GM12878 (cell line): ENCODE results near the gene LSM3. TPM values are rescaled to one million over a fixed set of nuclear protein-coding genes. Genes with fewer than 3 reads are reported as not detected.

Experiments
- ATAC-seq: fragments of 200-7000 bp; cut with Tn5 transposase; 3 replicates; pipeline ENCODE4 v1.9.1; 2020; ENCODE audit warnings: mild to moderate bottlenecking, moderate library complexity
- BruUV-seq: library from RNA; stranded (reverse); fragments of 400-500 nt; replicated peaks from 2 replicates; lab custom pipeline; 2021; lab: Mats Ljungman, UMichigan
- CTCF ChIA-PET: fragments of 300-600 bp; sonication (Branson Sonifier 250); formaldehyde crosslinking; extraction: SDS; loops from one replicate; lab custom pipeline; 2021; ENCODE audit warnings: inconsistent platforms; lab: Yijun Ruan, JAX
- POLR2A ChIA-PET: fragments of 350-600 bp; formaldehyde crosslinking; extraction: SDS; loops from one replicate; lab custom pipeline; 2021; ENCODE audit warnings: inconsistent platforms; lab: Charles Lee
- RAD21 ChIA-PET: fragments of 300-600 bp; sonication (Branson Sonifier 250); formaldehyde crosslinking; loops from one replicate; lab custom pipeline; 2023; ENCODE audit warnings: antibody characterized with exemption; ENCODE audit not compliant: unreplicated experiment; lab: Charles Lee
- SMC1A ChIA-PET: fragments of 300-600 bp; sonication (Branson Sonifier 250); formaldehyde crosslinking; loops from one replicate; lab custom pipeline; 2023; ENCODE audit not compliant: unreplicated experiment, uncharacterized antibody; lab: Charles Lee
- DNase-seq: peaks from one replicate; pipeline ENCODE4 v3.0.0-alpha.2; 2011; ENCODE audit warnings: low read depth, low spot score
- FAIRE-seq: peaks from 3 replicates; lab custom pipeline; 2011; peaks lifted over from hg19 to GRCh38; lab: Jason Lieb, UNC
- H2AFZ ChIP-seq: 2 replicates; pipeline ENCODE4 v1.6.0; 2011; ENCODE audit warnings: low read depth, low read length, control low read depth; ENCODE audit not compliant: control insufficient read depth
- H3K27ac ChIP-seq: 2 replicates; pipeline ENCODE4 v1.5.1; 2011; ENCODE audit warnings: control low read depth; ENCODE audit not compliant: control insufficient read depth, insufficient read depth
- H3K27me3 ChIP-seq, 2 experiments: replicated peaks in 1 of 2; 2 replicates each; pipeline versions ENCODE4 v1.6.0 to v1.6.1; 2011; ENCODE audit warnings: low read length in 1 of 2; ENCODE audit not compliant: control insufficient read depth in 2 of 2, insufficient read depth in 2 of 2
- H3K36me3 ChIP-seq, 2 experiments: 2 replicates each; pipeline ENCODE4 v1.5.1; 2011; ENCODE audit warnings: low read length in 1 of 2; ENCODE audit not compliant: control insufficient read depth in 2 of 2, insufficient read depth in 2 of 2
- H3K4me1 ChIP-seq: 2 replicates; pipeline ENCODE4 v1.6.1; 2011; ENCODE audit warnings: mild to moderate bottlenecking, low read length, moderate library complexity, mixed read lengths; ENCODE audit not compliant: control insufficient read depth, insufficient read depth
- H3K4me2 ChIP-seq: 2 replicates; pipeline ENCODE4 v1.6.0; 2011; ENCODE audit warnings: control low read depth; ENCODE audit not compliant: control insufficient read depth, insufficient read depth
- H3K4me3 ChIP-seq: fragments of 200-600 bp; sonication (generic); 2 replicates; pipeline ENCODE4 v1.5.1; 2016
- H3K79me2 ChIP-seq: 2 replicates; pipeline ENCODE4 v1.6.0; 2011; ENCODE audit warnings: low read length; ENCODE audit not compliant: control insufficient read depth, insufficient read depth
- H3K9ac ChIP-seq: 2 replicates; pipeline ENCODE4 v1.8.0; 2011; ENCODE audit warnings: low read length, control low read depth, mixed read lengths; ENCODE audit not compliant: control insufficient read depth, insufficient read depth
- H3K9me3 ChIP-seq: replicated peaks from 3 replicates; pipeline ENCODE4 v1.5.1; 2011; ENCODE audit warnings: mild to moderate bottlenecking, low read length; ENCODE audit not compliant: control insufficient read depth, insufficient read depth
- H4K20me1 ChIP-seq: 2 replicates; pipeline ENCODE4 v1.6.0; 2011; ENCODE audit not compliant: control insufficient read depth, insufficient read depth
- CHD2 ChIP-seq: IDR thresholded peaks from 2 replicates; pipeline ENCODE4 v1.6.1; 2011; ENCODE audit warnings: low read depth, low read length, improper control_type of control experiment, borderline replicate concordance
- NRF1 ChIP-seq: conservative IDR thresholded peaks from 2 replicates; pipeline ENCODE4 v1.6.1; 2011; ENCODE audit warnings: mild to moderate bottlenecking, low read depth, low read length, improper control_type of control experiment
- SIN3A ChIP-seq: IDR thresholded peaks from 2 replicates; pipeline ENCODE4 v1.6.1; 2012; ENCODE audit warnings: low read depth, low read length, improper control_type of control experiment
- WGBS: methylation state at CpG from one replicate; pipeline ENCODE4 v1.1.6; 2016; ENCODE audit warnings: low lambda C conversion rate; ENCODE audit not compliant: insufficient replicate concordance, insufficient coverage; ENCODE audit errors: missing lambda C conversion rate; 5-methylcytosine and 5-hydroxymethylcytosine counted together
- in situ Hi-C: fragments of 300-500 bp; cut with MboI; formaldehyde crosslinking; loops from 9 replicates; pipeline ENCODE4 v1.14.3; 2018; ENCODE audit warnings: mixed read lengths
- intact Hi-C: fragments of 100-400 bp; cut with micrococcal nuclease; formaldehyde crosslinking; loops from one replicate; pipeline ENCODE4 v1.14.2; 2022; ENCODE audit not compliant: unreplicated experiment
- polyA plus RNA-seq, 11 experiments: library from polyadenylated mRNA; depleted of rRNA in 4 of 11; unstranded in 6 of 11; stranded (reverse) in 5 of 11; fragments of >200 nt; fragmentation: Nextera tagmentation in 4 of 11; fragmentation: Illumina TruSeq in 1 of 11; extraction: Ambion mirVana in 4 of 11; extraction: Trizol in 1 of 11; gene quantifications; 1 replicate in 1 of 11; 2 replicates in 10 of 11; pipeline versions ENCODE4 v1.2.1 to v1.2.3, GENCODE V29; 2011 to 2016; ENCODE audit warnings: inconsistent platforms in 2 of 11, missing spikeins in 2 of 11, low read depth in 1 of 11
- total RNA-seq, 4 experiments: library from RNA; depleted of rRNA in 3 of 4; stranded (reverse); fragments of >200 nt in 3 of 4; fragmentation: Illumina TruSeq in 1 of 4; extraction: Trizol in 1 of 4; gene quantifications; 2 replicates each; pipeline versions ENCODE4 v1.2.1 to v1.2.3, GENCODE V29; 2013 to 2021
- TF ChIP-seq, protein P1 (sequence below): fragments of 450-650 bp; IDR thresholded peaks from 2 replicates; pipeline ENCODE4 v1.6.1; 2018; ENCODE audit warnings: mild to moderate bottlenecking, low read depth, moderate library complexity; ENCODE audit not compliant: partially characterized antibody
- TF ChIP-seq, protein P2 (sequence below): fragments of 450-650 bp; IDR thresholded peaks from 2 replicates; pipeline ENCODE4 v1.6.1; 2017; ENCODE audit warnings: mild to moderate bottlenecking, low read depth, inconsistent platforms; ENCODE audit not compliant: poor library complexity, severe bottlenecking

LSM3 gene
- total and polyA plus RNA-seq, 10 of the 15 experiments (the other 5 are each of a cell fraction or from before 2014, with no cell fraction given), result 15.5 to 111 (median 29.1) TPM

DNA sequence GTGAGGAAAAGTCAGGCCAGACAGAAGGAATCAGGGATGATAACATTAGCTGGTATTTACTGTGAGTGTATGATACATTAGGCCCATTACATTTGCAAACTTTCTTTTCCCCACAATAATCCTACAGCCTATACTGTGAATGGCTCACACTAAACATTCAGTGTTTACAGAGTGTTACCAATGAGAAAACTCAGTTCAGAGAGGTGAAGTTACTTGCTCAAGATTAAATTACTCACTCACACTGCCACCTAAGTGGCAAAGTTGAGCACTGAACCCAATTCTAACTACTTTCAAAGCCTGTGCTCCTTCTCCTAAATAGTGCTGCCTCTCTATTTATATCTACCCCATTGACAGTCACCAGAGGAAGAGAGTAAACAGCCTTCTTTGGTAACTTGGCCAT, 8.7 kb upstream of the LSM3 start (continued):
- TF ChIP-seq, protein P1, sequence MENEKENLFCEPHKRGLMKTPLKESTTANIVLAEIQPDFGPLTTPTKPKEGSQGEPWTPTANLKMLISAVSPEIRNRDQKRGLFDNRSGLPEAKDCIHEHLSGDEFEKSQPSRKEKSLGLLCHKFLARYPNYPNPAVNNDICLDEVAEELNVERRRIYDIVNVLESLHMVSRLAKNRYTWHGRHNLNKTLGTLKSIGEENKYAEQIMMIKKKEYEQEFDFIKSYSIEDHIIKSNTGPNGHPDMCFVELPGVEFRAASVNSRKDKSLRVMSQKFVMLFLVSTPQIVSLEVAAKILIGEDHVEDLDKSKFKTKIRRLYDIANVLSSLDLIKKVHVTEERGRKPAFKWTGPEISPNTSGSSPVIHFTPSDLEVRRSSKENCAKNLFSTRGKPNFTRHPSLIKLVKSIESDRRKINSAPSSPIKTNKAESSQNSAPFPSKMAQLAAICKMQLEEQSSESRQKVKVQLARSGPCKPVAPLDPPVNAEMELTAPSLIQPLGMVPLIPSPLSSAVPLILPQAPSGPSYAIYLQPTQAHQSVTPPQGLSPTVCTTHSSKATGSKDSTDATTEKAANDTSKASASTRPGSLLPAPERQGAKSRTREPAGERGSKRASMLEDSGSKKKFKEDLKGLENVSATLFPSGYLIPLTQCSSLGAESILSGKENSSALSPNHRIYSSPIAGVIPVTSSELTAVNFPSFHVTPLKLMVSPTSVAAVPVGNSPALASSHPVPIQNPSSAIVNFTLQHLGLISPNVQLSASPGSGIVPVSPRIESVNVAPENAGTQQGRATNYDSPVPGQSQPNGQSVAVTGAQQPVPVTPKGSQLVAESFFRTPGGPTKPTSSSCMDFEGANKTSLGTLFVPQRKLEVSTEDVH, result no peak

DNA sequence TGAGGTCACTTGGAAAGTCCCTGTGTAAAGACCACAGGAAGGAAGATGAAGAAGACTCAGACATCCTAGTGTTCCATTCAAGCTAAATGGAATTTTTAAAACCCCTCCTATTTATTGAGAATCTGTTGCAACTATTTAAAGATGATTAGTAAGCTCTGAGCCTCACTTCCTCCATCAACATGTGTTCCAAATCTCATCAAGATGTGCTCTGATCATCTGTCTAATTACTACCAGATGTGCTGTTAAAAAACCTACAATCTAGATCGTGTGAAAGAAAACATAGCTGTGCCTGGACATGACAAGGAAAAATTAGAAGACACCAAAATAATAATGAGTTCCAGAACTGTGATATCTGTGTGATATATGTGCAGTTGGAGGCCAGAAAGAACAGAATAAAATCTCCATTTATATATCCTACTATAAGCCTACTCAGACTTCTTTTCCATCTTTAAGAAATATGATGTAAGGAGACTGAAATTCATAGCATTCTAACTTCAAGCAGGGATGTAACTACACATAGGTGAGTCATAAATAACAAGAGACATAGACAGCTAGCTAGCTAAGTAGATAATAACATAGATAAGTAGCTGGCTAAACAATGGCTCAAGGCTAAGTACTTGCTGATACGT, 8.0 kb upstream of the LSM3 start:
- TF ChIP-seq SIN3A (no peak), NRF1 (no peak), CHD2 (no peak)
- TF ChIP-seq, protein P2, sequence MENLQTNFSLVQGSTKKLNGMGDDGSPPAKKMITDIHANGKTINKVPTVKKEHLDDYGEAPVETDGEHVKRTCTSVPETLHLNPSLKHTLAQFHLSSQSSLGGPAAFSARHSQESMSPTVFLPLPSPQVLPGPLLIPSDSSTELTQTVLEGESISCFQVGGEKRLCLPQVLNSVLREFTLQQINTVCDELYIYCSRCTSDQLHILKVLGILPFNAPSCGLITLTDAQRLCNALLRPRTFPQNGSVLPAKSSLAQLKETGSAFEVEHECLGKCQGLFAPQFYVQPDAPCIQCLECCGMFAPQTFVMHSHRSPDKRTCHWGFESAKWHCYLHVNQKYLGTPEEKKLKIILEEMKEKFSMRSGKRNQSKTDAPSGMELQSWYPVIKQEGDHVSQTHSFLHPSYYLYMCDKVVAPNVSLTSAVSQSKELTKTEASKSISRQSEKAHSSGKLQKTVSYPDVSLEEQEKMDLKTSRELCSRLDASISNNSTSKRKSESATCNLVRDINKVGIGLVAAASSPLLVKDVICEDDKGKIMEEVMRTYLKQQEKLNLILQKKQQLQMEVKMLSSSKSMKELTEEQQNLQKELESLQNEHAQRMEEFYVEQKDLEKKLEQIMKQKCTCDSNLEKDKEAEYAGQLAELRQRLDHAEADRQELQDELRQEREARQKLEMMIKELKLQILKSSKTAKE, result no peak
- ATAC-seq, result no peak
- no peaks in the 10 kb centered on the region for H3K9me3 ChIP-seq
- DNase-seq, result no peak
- H4K20me1 ChIP-seq, result no peaks in the 10 kb centered on the region
- ChIA-PET POLR2A (no interaction called here), RAD21 (no interaction called here), SMC1A (interaction anchor here (0.8 to 1.1 kb wide), 2 partner anchors 26 to 292 kb away, joined by 3 to 4 read pairs; no protein-coding TSS in a partner anchor), CTCF (interaction anchor here (1.0 to 2.0 kb wide), 4 partner anchors 8 to 274 kb away, joined by 3 to 8 read pairs (median 4); partner anchors contain the start of genes LSM3 and XPC)
- no peak overlapping the region for H3K27ac ChIP-seq
- peaks cover 22% of the 10 kb centered on the region for H3K79me2 ChIP-seq
- FAIRE-seq, result no peak
- no peak overlapping the region for H3K4me2 ChIP-seq
- in situ Hi-C loops (no loop called here), intact Hi-C loops (no loop called here)
- peaks cover 9% of the 10 kb centered on the region for H3K4me1 ChIP-seq
- H3K4me3 ChIP-seq, result no peak overlapping the region
- H3K9ac ChIP-seq, result no peak overlapping the region
- no peaks in the 10 kb centered on the region for H3K27me3 ChIP-seq
- 93% methylated on average over 2 of the region's 2 CpGs for WGBS
- H2AFZ ChIP-seq, result no peak overlapping the region
- BruUV-seq, result no TSS peak
- H3K36me3 ChIP-seq, result peaks cover 8 to 36% of the 10 kb centered on the region in 2 experiments
